Activated CD4-positive, alpha-beta T cell treated with anti-CD3 and anti-CD28 coated beads for 4 hours (primary cell): ENCODE data around the gene PAMR1.
"Not testable (repeated sequence)": the region's sequence is repeated elsewhere in the genome, so short reads cannot be mapped to it uniquely, and the experiment has no call there.

Source experiments
- DNase-seq, 2 donors: peaks; one replicate each; pipeline ENCODE4 v3.0.0-alpha.2; 2020

The PAMR1 gene

DNA sequence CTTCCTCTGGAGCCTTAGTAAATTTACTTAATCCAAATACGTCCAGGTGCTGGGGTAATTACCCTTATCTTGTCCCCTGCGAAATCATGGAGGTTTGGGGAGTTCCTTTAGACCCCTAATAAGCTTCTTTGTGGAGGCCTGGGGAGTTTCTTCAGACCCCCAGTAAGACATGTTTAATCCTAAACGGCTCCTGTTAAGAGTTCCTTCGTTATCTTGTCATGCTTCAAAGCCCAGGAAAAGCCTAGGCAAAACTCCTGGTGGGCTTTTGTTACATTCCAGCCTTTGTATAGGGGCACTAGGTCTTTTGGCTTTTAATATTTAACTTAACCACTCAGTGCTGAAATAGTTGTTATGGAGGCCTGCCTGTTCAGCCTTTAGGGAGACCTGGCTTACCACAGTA is 18.1 kb upstream of the PAMR1 start:
- DNase-seq, result no peak

GRCh38 chr11:35541621-35542375 is 16.4 kb upstream of the PAMR1 start:
- DNase-seq, result no peak

DNA sequence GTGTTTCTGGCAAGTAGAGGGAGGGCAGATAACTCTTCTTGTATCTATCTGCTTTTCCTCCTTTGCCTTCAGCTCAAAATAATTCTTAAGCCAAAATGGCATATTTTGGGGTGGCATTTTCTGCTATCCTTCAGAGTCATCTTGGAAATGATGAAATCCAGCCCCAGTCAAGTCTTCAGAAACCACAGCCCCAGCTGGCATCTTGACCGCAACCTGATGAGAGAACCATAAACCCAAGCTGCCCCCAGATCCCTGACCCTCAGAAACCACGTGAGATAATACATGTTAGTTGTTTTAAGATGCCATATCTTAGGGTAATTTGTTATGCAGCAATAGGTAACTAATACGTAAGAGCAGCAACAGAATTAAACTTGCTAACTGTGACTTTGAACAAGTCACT is 15.1 kb upstream of the PAMR1 start:
- DNase-seq, result no peak

GRCh38 chr11:35539781-35540281 is 14.4 kb upstream of the PAMR1 start:
- DNase-seq, result no peak

- no peak for DNase-seq
Measured at GRCh38 chr11:35539256-35539655, 13.8 kb upstream of the PAMR1 start.

DNA sequence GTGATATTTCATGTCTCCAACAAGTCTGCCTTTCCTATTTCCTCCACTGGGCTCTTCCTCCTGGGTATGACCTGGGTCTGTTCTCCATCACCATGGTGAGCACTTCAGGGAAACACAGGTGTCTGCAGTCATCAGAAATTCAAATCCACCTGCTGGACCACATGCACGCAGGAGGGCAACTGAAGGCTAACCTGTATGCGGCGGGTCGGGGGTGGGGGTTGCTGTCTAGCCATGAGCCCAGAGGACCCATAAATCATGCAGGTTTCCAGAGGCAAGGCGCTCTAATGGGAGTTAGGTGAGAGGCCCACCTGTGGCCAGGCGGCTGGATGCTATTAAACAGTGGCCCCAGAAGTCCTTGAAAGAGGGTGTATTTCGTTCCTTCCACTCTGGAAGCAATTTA is 11.1 kb upstream of the PAMR1 start:
- no peak for DNase-seq

DNA sequence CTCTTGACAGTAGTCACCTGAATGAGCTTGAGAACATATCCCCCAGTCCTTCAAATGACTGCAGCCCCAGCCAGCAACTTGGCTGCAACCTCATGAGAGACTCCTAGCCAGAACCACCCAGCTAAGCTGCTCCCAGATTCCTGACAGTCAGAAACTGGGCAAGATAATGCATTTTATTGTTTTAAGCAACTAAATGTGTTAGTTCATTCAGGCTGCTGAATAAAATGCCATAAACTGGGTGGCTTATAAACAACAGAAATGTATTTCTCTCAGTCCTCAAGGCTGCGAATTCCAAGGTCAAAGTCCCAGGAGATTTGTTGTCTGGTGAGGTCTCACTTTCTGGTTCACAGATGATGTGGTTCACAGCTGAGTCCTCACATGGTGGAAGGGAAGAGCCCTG is 5.8 kb upstream of the PAMR1 start:
- DNase-seq, result no peak

DNA sequence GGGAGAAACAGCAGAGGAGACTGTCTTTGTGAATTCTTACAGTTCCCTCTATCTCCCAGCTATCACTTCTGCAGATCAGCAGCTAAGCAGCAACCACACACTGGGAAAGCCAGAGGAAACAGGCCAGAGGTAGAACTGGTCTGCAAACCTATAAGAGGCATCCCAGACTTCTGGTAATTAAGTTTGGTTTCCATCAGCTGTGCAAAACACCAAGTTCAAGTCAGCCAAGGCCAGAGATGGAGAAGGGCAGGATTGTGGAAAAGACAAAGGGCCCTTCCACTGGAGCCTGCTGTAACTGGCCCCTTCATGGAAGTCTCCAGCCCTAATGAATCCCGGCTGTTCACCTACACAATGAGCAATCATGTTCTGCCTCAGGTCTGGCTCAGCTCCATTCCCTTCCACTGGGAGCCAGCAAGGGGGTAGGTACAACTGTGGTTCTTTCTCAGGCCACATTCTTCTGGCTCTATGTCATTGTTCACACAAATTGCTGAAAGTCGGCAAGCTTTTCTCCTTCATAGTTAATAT is 4.6 kb upstream of the PAMR1 start:
- DNase-seq, result no peak

- no peak for DNase-seq
Measured at GRCh38 chr11:35526370-35526792, 965 bp upstream of the PAMR1 start.

- no peak for DNase-seq
Measured at GRCh38 chr11:35524780-35525179, 636 bp downstream of the PAMR1 start.

DNA sequence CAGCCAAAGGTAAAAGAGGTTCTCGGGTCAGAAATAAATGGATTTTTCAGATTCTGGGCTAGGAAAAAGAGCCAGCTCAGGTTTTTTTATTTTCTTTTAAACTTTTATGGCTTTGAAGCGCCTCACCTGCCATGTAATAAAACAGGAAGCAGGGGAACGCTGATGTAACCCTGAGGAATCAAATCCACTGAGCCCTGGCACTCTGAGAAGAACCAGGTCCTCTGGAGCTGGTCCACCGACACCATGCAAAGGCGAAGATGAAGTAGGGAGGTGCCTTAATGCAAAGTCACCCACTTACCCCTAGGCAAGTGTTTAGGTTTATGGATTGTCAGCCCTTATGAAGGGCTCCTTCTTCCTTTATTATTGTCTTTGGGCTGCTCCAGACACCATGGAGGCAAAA is 1.6 kb downstream of the PAMR1 start:
- no peak for DNase-seq

DNA sequence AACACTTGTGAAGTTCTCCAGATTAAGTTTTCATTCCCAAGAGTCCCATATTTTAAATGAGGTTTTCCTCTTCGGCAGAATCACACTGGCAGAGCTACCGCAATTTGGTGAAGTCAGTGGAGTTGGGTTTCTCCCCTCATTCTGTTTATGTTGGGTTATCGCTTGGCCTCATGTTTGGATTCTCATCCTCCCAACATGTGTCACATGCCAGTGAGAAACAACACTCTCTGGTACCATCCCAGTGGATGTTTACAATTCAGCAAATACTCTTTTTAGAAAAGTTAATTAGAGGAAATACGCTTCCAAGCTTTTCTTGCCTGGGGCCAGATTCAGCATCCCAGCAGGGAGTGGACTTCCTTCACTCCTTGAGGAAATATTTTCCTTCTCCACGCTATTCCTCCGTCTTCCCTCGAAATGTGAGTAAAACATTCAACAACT is 2.1 kb downstream of the PAMR1 start:
- no peak for DNase-seq

- DNase-seq, result not testable (repeated sequence)
Measured at GRCh38 chr11:35522091-35522490, 3.3 kb downstream of the PAMR1 start.

GRCh38 chr11:35520376-35520775 is 5.0 kb downstream of the PAMR1 start:
- DNase-seq, result no peak

DNA sequence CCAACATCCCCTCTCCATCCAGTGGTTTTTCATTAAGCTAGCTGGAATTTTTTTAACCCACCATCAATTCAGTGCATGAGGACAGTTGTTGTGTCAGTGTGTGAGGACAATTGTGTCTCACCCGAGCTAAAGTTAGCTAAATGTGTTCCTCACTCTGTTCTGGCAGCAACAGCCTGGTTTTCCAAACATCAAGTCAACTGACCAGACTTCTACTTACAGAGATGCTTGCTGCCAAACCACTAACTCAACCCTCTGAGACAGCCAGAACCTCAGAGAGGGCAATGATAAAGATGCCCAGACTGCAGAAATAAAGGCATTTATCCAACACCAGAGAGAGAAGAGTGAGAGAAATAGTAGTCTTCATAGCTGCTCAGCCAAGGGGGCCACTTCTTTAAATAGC is 6.7 kb downstream of the PAMR1 start:
- DNase-seq, result no peak

DNA sequence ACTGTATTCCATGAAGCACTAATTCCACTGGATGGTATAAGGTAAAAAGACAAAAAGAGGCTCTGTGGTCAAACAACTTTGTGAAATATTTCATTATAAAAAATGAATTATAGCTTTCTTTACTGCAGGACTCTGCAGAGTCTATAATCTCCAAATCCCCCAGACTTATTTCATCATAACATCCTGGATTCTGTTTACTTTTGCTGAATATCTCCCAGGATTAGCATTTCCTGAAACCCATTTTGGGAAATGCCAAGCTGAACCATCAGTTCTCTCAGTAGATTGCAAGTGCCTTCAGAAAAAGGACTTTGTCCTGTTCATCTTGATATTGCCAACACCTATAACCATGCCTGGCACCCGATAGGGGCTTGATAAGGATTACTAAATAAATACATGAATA is 7.9 kb downstream of the PAMR1 start:
- no peak for DNase-seq

GRCh38 chr11:35516403-35516802 is 9.0 kb downstream of the PAMR1 start:
- DNase-seq, result no peak

- no peak for DNase-seq
Measured at GRCh38 chr11:35515224-35515623, 10.2 kb downstream of the PAMR1 start.

GRCh38 chr11:35514481-35514880 is 10.9 kb downstream of the PAMR1 start:
- no peak for DNase-seq

DNA sequence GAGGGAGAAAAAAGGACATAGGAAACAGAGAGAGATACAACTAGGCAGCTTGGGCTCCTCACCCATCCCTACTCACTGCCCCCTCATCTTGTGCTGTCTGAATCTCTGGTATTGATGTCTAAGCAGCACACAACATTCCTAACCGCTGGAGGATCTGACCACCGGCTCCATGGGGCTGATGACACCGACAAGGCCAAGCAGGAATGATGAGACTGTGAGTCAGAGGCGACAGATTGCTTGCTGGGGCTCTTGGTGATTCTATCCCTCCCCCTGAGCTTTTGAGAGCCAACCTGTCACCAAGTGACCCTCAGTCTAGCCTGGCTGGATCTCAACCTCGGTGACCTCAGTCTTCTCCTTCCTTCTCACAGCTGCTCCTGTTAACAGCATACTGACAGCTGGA is 13.8 kb downstream of the PAMR1 start:
- DNase-seq, result no peak

GRCh38 chr11:35507688-35508087 is 17.7 kb downstream of the PAMR1 start:
- DNase-seq, result no peak

DNA sequence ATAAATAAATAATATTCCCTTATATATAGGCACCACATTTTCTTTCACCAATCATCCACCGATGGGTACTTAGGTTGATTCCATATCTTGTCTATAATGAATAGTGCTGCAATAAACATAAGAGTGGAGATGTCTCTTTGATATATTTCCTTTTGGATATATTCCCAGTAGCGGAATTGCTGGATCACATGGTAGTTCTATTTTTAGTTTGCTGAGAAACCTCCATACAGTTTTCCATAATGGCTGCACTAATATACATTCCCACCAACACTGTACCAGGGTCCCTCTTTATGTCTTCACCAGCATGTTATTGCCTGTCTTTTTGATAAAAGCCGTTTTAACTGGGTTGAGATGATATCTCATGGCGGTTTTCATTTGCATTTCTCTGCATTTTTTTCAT is 23.6 kb downstream of the PAMR1 start:
- DNase-seq, result no peak

- no peak for DNase-seq
Measured at GRCh38 chr11:35500744-35501143, 24.7 kb downstream of the PAMR1 start.

DNA sequence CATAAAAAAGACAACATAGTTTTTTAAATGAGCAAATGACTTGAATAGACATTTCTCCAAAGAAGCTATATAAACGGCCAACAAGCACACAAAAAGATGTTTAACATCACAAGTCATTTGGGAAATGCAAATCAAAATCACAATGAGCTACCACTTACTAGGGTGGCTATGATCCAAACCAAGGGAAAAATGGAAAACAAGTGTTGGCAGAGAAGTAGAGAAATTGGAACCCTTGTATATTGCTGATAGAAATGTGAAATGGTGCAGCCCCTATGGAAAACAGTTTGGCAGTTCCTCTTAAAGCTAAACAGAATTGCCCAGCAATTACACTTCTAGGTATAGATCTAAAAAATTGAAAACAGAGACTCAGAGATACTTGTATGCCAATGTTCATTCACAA is 29.0 kb downstream of the PAMR1 start:
- no peak for DNase-seq

GRCh38 chr11:35494957-35495490 is 30.4 kb downstream of the PAMR1 start:
- no peak for DNase-seq
